ENCODE results near the gene ZAP70.
"Not testable (repeated sequence)": the region's sequence is repeated elsewhere in the genome, so short reads cannot be mapped to it uniquely, and the experiment has no call there.

Gene ZAP70

GRCh38 chr2:97699765-97700444 lies 13.5 kb upstream of the ZAP70 start:
- DNase-seq = peak; percentile 35

- no peak for DNase-seq
These were observed 12.2 kb upstream of the ZAP70 start for GRCh38 chr2:97701186-97701585.

- no peak for DNase-seq
These were observed 11.4 kb upstream of the ZAP70 start for GRCh38 chr2:97701851-97702465.

- DNase-seq = no peak
These were observed 10.5 kb upstream of the ZAP70 start for GRCh38 chr2:97702731-97703470.

GRCh38 chr2:97703741-97704140 lies 9.6 kb upstream of the ZAP70 start:
- no peak for DNase-seq

- DNase-seq = no peak
These were observed 8.4 kb upstream of the ZAP70 start for GRCh38 chr2:97704989-97705388.

- DNase-seq = no peak
These were observed 7.3 kb upstream of the ZAP70 start for GRCh38 chr2:97706112-97706511.

- no peak for DNase-seq
These were observed 6.5 kb upstream of the ZAP70 start for GRCh38 chr2:97706708-97707345.

GRCh38 chr2:97707362-97708047 lies 5.9 kb upstream of the ZAP70 start:
- DNase-seq = no peak

GRCh38 chr2:97708048-97708380 lies 5.4 kb upstream of the ZAP70 start:
- DNase-seq = no peak

GRCh38 chr2:97708608-97709007 lies 4.8 kb upstream of the ZAP70 start:
- DNase-seq = no peak

GRCh38 chr2:97711394-97711711 lies 2.0 kb upstream of the ZAP70 start:
- no peak for DNase-seq

- not testable (repeated sequence) for DNase-seq
These were observed 1.2 kb upstream of the ZAP70 start for GRCh38 chr2:97712175-97712574.

GRCh38 chr2:97712693-97713295 lies 582 bp upstream of the ZAP70 start:
- DNase-seq = no peak

GRCh38 chr2:97714084-97714949 lies 941 bp downstream of the ZAP70 start:
- DNase-seq = no peak

GRCh38 chr2:97714950-97715652 lies 1.7 kb downstream of the ZAP70 start:
- DNase-seq = no peak

- DNase-seq = no peak
These were observed 2.7 kb downstream of the ZAP70 start for GRCh38 chr2:97715951-97716694.

- no peak for DNase-seq
These were observed 3.6 kb downstream of the ZAP70 start for GRCh38 chr2:97716695-97717612.

- no peak for DNase-seq
These were observed 4.2 kb downstream of the ZAP70 start for GRCh38 chr2:97717613-97717995.

All from NCI-H774 (cell line).